ENCODE data around the gene PHF20.

DNA sequence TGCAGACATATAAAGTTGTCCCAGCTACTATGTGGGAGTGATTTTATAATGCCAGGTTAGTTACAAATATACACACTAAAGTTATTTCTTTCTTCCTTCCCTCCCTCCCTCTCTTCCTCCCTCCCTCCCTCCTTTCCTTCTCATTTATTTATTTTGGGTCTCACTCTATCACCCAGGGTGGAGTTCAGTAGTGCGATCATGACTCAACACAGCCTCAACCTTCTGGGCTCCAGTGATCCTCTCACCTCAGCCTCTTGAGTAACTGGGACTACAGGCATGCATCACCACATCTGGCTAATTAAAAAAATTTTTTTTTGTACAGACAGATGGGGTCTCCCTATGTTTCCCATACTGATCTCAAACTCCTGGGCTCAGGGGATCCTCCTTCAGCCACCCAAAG lies 59.2 kb downstream of the PHF20 start:
- TF ChIP-seq YY1 (IDR thresholded peaks at IDR 0.05; ENCODE audit: insufficient read depth, insufficient read length) = no peak
- TF ChIP-seq ZNF274 (IDR thresholded peaks at IDR 0.05; ENCODE audit: low read depth, low read length) = no peak
- TF ChIP-seq SUZ12 (IDR thresholded peaks at IDR 0.05; ENCODE audit: extremely low read depth, insufficient read depth, insufficient read length) = no peak
